HG03025 (cell line): ENCODE measurements around the gene GNA14.
"Not testable (repeated sequence)": the region's sequence is repeated elsewhere in the genome, so short reads cannot be mapped to it uniquely, and the experiment has no call there.

Experiments
- ATAC-seq: cut with Tn5 transposase; IDR thresholded peaks from one replicate; pipeline ENCODE4 v1.9.1; 2021; ENCODE audit warnings: mild to moderate bottlenecking, moderate library complexity; ENCODE audit not compliant: unreplicated experiment, low FRiP score

Gene GNA14

GRCh38 chr9:77455312-77455927 lies 192.7 kb downstream of the GNA14 start:
- ATAC-seq = peak; percentile 36

- no peak for ATAC-seq
Measured at GRCh38 chr9:77454663-77455062, 193.5 kb downstream of the GNA14 start.

GRCh38 chr9:77453825-77454647 lies 194.1 kb downstream of the GNA14 start:
- ATAC-seq = peak; percentile 38

GRCh38 chr9:77451507-77451906 lies 196.6 kb downstream of the GNA14 start:
- ATAC-seq = no peak

- ATAC-seq = no peak
Measured at GRCh38 chr9:77450085-77450475, 198.0 kb downstream of the GNA14 start.

GRCh38 chr9:77449240-77450084 lies 198.7 kb downstream of the GNA14 start:
- ATAC-seq = no peak

GRCh38 chr9:77447646-77448045 lies 200.5 kb downstream of the GNA14 start:
- no peak for ATAC-seq

GRCh38 chr9:77442436-77442835 lies 205.7 kb downstream of the GNA14 start:
- ATAC-seq = no peak

- ATAC-seq = not testable (repeated sequence)
Measured at GRCh38 chr9:77441124-77441523, 207.0 kb downstream of the GNA14 start.

- no peak for ATAC-seq
Measured at GRCh38 chr9:77440057-77440456, 208.1 kb downstream of the GNA14 start.

- no peak for ATAC-seq
Measured at GRCh38 chr9:77438653-77439052, 209.5 kb downstream of the GNA14 start.

GRCh38 chr9:77435688-77436087 lies 212.4 kb downstream of the GNA14 start:
- no peak for ATAC-seq

GRCh38 chr9:77435277-77435676 lies 212.8 kb downstream of the GNA14 start:
- ATAC-seq = no peak

- no peak for ATAC-seq
Measured at GRCh38 chr9:77433675-77434445, 214.3 kb downstream of the GNA14 start.

GRCh38 chr9:77432053-77432452 lies 216.1 kb downstream of the GNA14 start:
- no peak for ATAC-seq

- ATAC-seq = no peak
Measured at GRCh38 chr9:77429928-77430327, 218.2 kb downstream of the GNA14 start.

GRCh38 chr9:77427256-77427927 lies 220.7 kb downstream of the GNA14 start:
- no peak for ATAC-seq

- no peak for ATAC-seq
Measured at GRCh38 chr9:77426712-77427111, 221.4 kb downstream of the GNA14 start.

GRCh38 chr9:77424993-77425392 lies 223.1 kb downstream of the GNA14 start:
- no peak for ATAC-seq

- no peak for ATAC-seq
Measured at GRCh38 chr9:77423841-77424240, 224.3 kb downstream of the GNA14 start.
